Measurements from ENCODE around the gene IRX6. TPM values are rescaled to one million over a fixed set of nuclear protein-coding genes. Genes with fewer than 3 reads are reported as not detected.

IRX6 gene
- total and polyA plus RNA-seq, 2 donors from 2014 or later = 0.62 to 1.2 TPM

DNA sequence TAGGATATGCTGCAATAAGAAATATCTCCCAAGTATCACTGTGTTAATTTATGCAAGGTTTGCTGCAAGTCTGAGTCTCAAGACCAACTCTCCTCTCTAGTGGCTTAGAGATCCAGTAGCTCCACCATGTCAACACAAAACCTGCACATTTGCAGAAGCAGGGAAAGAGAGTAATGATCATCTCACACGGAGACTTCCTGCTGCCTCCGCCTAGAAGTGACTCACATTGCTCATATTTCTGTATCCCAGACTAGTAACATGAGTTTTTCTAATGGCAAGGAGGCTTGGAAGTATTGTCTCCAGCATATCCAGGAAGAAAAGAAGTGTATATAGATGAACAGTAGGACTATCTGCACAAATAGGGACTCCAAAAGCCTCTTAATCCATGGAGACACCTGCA, 15.0 kb upstream of the IRX6 start:
- Histone ChIP-seq H3K9me3 (ENCODE audit: control insufficient read depth in 2 of 3, insufficient read depth in 1 of 3, low read length in 3 of 3) (no peaks in the 10 kb centered on the region), H3K27me3 (ENCODE audit: control insufficient read depth, insufficient read depth, low read length) (no peaks in the 10 kb centered on the region), H3K4me1 (ENCODE audit: control insufficient read depth in 2 of 3, insufficient read depth in 2 of 3, low read depth in 1 of 3, low read length in 3 of 3) (no peaks in the 10 kb centered on the region), H3K9ac (ENCODE audit: low read length in 3 of 3) (no peak overlapping the region), H3K36me3 (ENCODE audit: control insufficient read depth in 2 of 3, insufficient read depth in 3 of 3, low read length in 3 of 3) (no peaks in the 10 kb centered on the region), H3K27ac (ENCODE audit: low read depth in 2 of 2, low read length in 2 of 2) (no peak overlapping the region), H3K4me3 (ENCODE audit: low read length in 3 of 3) (no peak overlapping the region)
- no peak for DNase-seq
- no peak for TF ChIP-seq CTCF (IDR thresholded peaks at IDR 0.05; ENCODE audit: borderline replicate concordance, extremely low read depth, insufficient read depth)
- intact Hi-C loops (cut with DNase I) = no loop called here
- FAIRE-seq = no peak

DNA sequence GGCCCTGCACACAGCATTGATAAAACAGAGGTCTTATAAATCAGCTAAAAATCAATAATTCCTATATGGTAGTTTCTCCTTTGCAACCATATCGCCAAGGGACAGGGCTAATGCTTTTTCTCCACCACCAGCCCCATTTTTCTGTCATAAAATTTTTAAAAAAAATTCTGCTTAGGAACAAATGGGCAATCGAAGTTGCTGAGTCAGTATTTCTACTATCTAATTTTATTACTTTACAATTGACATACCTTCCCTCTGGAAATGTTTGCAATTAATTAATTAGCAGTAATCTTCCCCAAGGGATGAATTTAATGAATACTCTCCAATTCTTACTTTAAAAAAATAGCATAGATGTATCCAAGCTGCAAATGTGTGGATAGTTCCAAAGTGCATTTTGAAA, 1.7 kb upstream of the IRX6 start:
- Histone ChIP-seq H3K9ac (ENCODE audit: low read length in 3 of 3) (no peak overlapping the region), H3K9me3 (ENCODE audit: control insufficient read depth in 2 of 3, insufficient read depth in 1 of 3, low read length in 3 of 3) (no peaks in the 10 kb centered on the region), H3K27ac (ENCODE audit: low read depth in 2 of 2, low read length in 2 of 2) (no peak overlapping the region), H3K4me1 (ENCODE audit: control insufficient read depth in 2 of 3, insufficient read depth in 2 of 3, low read depth in 1 of 3, low read length in 3 of 3) (peaks cover 0 to 4% (median 0%) of the 10 kb centered on the region in 3 donors), H3K27me3 (ENCODE audit: control insufficient read depth, insufficient read depth, low read length) (peaks cover 9% of the 10 kb centered on the region), H3K4me3 (ENCODE audit: low read length in 3 of 3) (no peak overlapping the region), H3K36me3 (ENCODE audit: control insufficient read depth in 2 of 3, insufficient read depth in 3 of 3, low read length in 3 of 3) (no peaks in the 10 kb centered on the region)
- no peak for DNase-seq
- no peak for TF ChIP-seq CTCF (IDR thresholded peaks at IDR 0.05; ENCODE audit: borderline replicate concordance, extremely low read depth, insufficient read depth)
- no peak for FAIRE-seq
- intact Hi-C loops (cut with DNase I) = no loop called here

GRCh38 chr16:55324285-55325079, 479 bp downstream of the IRX6 start:
- DNase-seq (peak; percentile 45 to 73 (median 58)), FAIRE-seq (no peak)
- Histone ChIP-seq H3K4me3 (ENCODE audit: low read length in 3 of 3) (no peak overlapping the region), H3K4me1 (ENCODE audit: control insufficient read depth in 2 of 3, insufficient read depth in 2 of 3, low read depth in 1 of 3, low read length in 3 of 3) (peaks cover 0 to 5% (median 0%) of the 10 kb centered on the region in 3 donors), H3K27ac (ENCODE audit: low read depth in 2 of 2, low read length in 2 of 2) (no peak overlapping the region), H3K9ac (ENCODE audit: low read length in 3 of 3) (no peak overlapping the region), H3K36me3 (ENCODE audit: control insufficient read depth in 2 of 3, insufficient read depth in 3 of 3, low read length in 3 of 3) (no peaks in the 10 kb centered on the region), H3K27me3 (ENCODE audit: control insufficient read depth, insufficient read depth, low read length) (peaks cover 15% of the 10 kb centered on the region), H3K9me3 (ENCODE audit: control insufficient read depth in 2 of 3, insufficient read depth in 1 of 3, low read length in 3 of 3) (no peaks in the 10 kb centered on the region)
- no peak for TF ChIP-seq CTCF (IDR thresholded peaks at IDR 0.05; ENCODE audit: borderline replicate concordance, extremely low read depth, insufficient read depth)
- intact Hi-C loops (cut with DNase I) = no loop called here
